GM19438 (cell line): ENCODE results near the gene GLOD5.

ENCODE experiments used
- ATAC-seq: cut with Tn5 transposase; IDR thresholded peaks from one replicate; pipeline ENCODE4 v1.9.1; 2021; ENCODE audit warnings: low read depth; ENCODE audit not compliant: unreplicated experiment

The GLOD5 gene

DNA sequence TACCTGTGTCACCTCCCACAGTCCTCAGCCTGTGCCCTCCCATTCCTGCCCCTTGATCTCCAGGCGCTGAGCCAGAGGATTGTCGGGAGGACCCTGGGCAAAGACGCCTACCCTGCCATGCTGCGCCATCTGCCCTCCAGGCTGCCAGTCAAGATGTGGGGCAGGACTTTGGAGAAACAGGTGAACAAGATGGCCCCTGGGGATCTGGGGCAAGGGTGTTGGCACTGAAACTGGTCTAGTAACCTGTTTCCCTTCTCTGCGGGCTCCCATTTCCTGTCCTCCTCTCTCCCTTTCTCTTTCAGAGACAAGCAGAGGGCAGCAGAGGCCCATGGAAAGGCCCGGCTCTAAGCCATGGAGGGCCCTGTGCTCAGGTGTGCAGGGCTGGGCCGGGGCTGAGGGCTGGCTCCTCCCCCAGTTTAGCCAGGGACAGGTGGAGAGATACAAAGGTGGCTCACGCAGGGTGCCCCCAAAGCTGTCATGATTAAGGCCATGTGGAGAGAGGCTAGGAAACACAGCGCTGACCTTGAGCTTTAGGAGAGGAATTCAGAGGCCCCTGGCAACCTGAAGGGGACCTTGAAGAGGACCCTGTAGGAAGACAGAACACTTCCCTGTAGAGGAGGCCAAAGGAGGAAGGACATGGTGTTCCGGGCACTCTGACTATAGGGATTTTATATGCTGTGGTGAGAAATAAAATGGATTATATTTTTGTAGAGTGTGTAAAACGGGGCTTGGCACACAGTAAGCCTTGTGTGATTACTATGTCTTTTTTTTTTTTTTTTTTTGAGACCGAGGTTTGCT, at the start of gene GLOD5:
Gene GLOD5, plus strand, starts transcription at position 74 of the 798 bp plus-strand sequence. Its CDS starts 44 bp downstream, at position 118.
- no peak for ATAC-seq

DNA sequence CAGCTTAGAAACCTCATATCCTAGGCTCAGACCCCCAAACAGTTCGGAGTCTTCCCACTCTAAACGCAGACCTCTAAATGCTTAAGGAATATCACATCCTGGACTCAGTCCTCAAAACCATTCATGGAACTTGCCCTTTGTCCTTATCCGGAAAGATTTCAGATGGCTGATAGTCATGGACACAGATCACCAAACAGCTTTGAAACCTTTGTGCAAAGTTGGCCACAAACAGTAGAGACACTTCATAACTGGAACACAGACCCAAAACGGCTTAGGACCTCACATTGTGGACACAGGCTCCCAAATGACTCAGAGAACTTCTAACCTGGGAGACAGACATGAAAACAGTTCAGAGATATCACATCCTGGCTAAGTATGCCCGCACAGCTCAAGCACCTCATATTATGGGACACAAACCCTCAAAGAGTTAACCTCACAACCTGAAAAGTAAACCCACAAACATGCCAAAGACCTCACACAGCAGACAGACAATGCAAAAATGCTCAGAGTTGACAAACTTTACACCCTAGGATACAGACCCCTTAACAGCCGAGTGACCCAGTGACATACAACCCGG, 49.5 kb upstream of the GLOD5 start:
- ATAC-seq, result no peak

DNA sequence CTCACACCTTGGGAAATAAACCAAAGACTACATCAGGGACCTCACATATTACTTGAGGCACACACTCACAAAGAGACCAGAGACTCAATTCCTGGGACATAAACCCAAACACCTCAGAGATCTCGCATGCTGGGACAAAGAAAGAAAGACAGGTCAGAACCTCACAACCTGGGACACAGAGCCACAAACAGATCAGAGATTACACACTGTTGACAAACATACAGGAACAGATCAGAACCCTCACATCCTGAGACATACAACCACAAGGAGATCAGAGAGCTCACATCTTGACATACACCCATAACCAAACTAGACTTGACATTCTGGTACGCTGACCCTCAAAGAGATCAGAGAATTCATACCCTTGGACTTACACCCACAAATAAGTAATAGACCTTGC, 47.7 kb upstream of the GLOD5 start:
- no peak for ATAC-seq

DNA sequence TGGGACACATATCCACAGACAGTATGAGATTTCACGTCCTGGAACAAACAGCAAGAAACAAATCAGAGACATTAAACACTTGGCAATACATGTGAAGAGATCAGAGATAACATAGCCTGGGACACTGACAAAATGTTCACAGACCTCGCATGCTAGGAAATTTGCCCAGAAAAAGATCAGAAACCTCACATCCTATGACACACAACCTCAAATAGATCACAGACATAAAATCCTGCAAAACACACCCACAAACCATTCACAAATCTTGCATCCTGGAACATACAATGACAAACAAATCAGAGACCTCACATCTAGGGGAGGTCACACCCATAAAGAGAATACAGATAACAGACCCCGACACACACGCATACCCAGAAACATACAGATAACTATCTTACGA, 47.0 kb upstream of the GLOD5 start:
- no peak for ATAC-seq

DNA sequence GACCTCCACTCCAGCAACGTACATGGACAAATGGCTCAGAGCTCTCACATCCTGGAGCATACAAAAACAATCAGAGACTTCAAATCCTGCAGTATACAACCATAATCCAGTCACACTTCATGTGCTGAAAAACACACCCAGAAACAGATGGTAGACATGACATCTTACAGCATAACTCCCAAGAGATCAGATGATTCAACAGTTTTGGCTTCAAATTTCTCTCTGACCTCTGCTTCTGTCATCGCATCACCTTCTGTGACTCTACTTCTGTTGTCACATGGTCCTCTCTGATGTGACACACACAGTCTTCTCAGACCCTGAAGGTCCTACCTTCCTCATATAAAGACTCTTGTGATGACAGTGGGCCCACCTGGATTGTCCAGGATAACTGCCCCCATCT, 46.5 kb upstream of the GLOD5 start:
- ATAC-seq, result no peak

DNA sequence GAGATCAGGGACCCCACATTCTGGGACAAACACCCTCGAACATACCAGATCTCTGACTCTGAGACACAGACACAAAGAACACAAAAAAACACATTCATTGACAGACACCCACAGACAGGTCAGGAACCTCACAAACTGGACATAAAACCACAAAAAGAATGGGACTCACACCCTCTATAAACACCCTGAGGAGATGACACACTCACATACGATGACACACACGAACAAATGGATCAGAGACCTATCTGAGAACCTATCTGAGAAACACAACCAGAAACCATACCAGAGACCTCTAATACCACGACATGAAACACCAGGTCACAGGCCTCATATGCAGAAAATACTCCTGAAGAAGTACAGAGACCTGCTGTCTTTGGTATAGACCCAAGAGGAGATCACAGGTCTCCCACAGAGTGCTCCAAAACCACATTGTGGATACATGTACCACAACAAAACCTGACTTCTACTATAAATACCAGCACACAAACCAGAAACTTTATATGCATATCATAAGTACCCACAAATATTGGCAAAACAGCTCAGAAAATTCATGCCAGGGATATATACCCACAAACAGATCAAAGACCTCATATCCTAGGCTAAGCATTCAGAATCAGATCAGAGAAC, 45.6 kb upstream of the GLOD5 start:
- no peak for ATAC-seq

DNA sequence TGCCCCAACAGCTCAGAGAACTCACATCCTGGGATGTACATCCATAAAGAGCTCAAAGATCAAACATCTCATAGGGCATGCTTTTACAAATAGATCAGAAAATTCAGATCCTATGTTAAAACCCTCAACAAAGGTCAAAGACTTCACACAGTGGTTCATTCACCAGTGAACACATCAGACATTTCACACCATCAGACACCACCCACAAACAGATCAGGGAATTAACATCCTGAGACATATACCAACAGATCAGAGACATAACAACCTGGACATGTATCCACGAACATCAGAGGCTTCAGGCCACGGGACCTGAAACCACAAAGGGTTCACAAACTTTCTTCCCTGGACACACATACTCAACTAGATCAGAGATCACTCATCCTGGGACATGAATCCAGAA, 41.6 kb upstream of the GLOD5 start:
- ATAC-seq, result no peak

DNA sequence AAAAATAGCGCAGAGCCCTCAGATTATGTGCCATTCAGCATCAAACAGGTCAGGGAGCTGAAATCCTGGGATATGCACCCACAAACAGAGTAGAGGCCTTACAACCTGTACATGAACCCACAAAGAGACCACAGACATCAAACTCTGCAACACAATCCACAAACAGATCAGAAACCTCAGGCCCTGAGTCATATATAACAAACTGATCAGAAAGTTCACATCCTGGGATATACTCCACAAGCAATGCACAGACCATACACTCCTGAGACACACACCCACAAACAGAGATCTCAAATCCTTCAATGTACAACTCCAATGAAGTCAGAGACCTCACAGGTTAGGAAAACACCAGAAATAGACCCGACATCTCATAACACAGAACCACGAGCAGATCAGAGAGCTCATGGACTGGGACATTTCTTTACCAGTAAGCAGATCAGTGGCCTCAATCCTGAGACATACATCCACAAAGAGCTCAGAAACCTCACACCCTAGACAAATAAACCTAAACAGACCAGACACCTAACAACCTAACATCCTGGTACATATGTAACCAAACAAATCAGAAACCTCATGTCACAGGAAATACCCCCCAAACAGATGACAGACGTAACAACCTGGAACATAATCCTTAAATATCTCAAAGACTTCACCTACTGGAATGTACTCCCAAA, 40.8 kb upstream of the GLOD5 start:
- ATAC-seq, result no peak

DNA sequence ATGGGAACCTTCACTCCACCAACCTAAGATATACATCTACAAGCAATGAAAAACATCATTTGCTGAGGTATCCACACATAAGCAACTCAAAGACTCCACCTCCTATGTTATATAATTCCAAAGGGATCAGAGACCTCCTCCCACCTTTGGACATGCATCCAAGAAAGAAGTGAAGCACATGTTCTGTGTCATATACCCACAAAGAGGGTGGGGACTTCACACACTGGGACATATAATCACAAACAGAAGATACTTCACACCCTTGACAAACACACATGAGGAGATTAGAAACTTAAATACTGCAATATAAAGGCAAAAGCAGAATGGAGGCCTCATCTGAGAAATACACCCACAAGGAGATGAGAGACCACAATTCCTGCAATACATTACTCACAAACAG, 39.6 kb upstream of the GLOD5 start:
- ATAC-seq, result no peak

DNA sequence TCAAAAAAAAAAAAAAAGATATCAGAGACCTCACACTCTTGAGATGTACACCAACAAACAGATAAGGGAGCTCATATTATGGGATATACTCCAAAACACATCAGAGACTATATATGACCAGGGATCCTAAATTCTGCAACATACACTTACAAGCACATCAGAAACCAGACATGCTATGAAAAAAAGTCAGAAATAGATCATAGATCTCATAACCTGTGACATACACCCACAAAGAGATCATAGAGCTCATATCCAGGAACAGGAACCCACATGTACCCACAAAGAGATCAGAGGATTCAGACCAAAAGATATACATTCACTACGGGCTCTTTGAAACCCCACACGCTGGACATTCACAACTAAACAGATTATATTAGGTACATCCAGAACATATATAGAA, 35.0 kb upstream of the GLOD5 start:
- ATAC-seq, result no peak

DNA sequence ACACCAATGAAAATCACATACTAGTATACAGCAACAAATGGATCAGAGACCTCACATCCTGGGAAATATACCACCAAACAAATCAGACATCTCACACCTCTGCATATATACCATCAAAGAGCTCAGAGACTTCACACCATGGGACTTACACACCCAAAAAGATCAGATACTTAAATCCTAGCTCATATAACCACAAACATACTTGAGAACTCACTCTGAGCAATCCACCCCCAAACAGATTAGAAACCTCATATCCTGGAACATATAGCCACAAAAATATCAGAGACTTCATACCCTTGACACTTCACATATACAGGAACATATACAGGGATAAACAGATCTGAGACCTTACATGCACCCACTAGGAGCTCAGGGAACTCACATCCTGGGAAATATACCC, 32.9 kb upstream of the GLOD5 start:
- ATAC-seq, result no peak

DNA sequence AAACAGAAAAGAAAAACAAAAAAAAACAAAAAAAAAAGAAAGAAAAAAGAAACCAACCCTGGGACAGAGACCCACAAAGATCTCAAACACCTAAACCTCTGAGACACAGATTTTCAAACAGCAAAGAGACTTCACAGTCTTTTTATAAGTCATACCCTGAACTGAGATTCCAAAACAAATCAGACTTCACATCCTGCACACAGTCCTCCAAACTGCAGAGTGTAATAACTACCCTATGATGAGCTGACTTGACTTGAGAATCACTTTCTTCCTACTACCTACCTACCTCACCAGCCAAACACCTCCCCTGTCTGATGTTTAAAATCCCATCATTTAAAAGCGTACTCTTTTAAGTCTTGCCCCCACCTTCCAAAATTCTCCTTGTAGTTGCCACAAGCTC, 25.2 kb upstream of the GLOD5 start:
- ATAC-seq, result no peak

DNA sequence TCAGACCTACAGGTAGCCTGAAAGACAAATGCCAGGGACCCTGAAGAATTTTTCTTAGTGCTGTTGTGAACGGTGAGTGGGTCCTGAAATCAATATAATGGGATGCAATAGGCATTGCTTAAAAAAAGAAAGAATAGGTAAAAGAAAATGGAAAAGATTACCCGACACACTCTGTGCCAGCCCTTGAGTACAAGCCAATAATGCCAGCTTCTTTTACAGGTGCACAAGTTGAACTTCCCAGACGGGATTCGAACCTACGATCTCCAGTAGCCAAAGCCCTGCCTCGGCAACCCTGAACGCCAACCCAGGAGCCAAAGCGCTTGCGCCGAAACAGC, 24.7 kb upstream of the GLOD5 start:
- ATAC-seq, result no peak

DNA sequence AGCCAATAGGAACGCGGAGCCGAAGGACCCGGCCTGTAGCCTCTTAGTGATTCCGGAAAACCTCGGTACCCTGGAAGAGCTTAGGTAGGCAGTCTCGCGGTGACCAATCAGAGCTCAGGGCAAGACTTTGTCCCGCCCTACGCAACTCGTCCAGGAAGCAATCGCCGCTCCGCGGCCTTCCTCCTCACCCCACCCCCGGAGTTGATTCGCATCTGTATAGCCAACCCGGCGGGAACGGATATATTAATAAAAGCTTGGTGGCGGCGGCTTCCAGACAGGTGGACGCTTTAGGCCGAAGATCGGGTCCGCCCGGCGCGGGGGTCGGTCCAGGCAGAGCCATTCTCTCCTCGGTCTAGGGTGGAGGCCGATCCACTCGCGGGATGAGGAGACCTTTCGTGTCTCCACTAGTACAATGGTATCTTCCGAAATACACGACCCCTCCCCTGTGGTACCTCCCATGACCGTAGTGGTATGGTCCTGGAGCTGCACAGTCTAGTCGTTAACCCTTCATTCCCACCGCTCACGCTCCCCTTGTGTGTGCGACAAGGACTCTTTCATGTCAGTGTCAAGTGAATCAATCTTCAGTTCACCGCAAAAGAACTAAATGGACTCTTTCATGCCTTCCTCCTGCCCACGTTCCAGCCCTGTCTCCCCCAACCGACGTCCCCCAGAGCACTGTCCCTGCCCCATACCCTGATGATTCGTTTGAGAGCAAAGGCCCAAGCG, 24.2 kb upstream of the GLOD5 start:
- ATAC-seq, result peak; percentile 93

DNA sequence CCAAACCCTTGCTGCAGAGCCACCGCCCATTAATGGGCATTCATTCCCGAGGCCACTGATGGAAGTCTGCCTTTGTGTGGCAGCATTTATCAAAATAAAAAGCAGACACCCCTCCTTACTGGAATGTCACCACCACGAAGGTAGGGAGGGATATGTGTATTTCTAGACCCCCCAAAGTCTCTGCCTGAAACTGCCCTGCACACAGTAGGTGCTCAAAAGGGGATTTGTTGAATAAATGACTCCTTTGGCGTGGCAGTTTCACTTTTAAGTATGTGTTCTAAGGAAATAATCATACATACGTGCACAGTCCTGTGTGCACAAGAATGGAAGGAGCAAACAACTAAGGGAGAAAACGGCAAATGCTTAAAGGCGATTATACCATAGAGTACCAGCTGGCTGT, 23.6 kb upstream of the GLOD5 start:
- ATAC-seq, result no peak

DNA sequence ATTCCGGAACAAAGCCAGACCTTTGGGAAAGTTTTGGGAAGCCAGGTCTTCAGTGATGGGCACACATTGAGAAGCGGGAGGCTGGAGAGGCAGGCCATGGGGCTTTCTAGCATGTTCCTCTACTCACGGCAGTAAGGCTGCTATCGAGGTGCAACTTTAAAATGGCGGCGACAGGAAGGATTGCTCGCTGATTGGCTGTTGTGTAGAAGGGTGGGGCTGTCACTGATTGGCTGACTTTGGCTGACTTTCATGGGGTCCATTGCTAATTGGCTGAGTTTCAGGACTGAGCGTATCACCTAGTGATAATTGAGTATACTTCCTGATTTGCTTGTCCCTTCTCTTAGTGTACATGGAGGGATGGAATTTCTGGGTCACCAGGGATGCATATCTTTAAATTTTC, 19.7 kb upstream of the GLOD5 start:
- no peak for ATAC-seq

DNA sequence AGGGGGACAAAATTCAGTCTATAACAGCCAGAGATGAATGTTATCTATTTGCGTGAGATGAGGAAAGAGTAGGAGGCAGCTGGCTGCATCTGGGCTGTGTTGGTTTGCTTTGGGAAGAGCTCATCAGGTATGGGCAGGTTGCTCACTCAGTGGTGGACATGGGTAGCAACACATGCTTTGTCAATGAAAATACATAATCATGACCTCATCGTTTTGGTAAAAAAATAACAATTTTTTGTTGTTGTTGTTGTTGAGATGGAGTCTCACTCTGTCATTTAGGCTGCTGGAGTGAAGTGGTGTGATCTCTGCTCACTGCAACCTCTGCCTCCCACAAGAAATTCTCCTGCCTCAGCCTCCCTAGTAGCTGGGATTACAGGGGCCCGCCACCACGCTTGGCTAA, 16.3 kb upstream of the GLOD5 start:
- ATAC-seq, result no peak

DNA sequence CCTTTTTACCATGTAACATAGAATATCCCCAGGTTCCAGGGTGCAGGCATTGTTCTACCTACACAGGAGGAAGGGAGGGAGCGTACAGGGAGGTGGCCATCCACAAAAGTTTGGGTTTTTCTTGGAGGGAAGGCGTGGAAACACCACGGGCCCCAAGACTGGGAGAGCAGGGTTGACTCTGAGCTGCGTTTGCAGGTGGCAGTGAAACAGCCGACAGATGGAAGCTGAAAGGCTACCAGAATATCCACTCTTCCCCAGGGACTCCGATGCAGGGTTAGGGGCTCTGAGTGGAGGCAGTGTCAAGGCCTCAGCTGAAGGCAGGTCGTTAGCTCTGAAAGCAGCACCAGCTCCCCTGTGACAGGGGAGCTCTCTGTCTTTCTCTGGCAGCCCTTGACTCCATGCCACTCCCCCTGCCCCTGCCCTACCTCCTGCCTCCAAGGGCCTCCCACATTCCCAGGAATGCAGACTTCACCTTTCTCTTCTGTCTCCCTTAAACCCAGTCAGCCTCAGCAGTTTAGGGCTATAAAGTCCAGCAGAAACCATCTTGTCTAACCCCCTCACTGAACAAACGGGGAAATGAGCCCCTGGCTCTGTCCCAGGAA, 14.0 kb upstream of the GLOD5 start:
- ATAC-seq, result no peak

DNA sequence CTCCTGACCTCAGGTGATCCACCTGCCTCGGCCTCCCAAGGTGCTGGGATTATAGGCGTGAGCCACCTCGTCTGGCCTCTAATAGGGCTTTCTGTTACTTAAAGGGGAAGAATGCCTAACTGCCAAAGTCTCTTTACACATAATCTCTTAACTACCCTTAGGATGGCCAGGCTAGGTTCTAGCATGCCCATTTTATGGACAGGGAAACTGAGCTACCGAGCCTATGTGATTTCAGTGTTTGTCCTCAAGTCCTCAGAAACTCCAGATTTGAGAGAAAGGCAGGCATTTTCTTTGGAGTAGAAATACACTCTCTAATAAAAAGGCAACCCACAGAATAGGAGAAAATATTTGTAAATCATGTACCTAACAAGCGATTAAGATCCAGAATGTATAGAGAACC, 12.4 kb upstream of the GLOD5 start:
- ATAC-seq, result no peak

DNA sequence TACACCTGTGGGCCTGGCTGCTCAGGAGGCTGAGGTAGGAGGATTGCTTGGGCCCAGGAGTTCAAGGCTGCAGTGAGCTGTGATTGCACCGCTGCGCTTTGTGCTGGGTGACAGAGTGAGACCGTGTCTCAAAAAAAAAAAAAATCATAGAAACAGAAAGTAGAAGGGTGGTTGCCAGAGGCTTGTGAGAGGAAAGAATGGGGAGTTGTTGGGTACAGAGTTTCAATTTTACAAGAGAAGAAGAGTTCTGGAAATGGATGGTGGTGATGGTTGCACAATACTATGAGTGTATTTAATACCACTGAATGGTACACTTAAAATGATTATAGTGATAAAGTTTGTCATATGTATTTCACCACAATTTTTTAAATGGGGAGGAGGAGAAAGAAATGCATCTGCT, 10.2 kb upstream of the GLOD5 start:
- ATAC-seq, result no peak

DNA sequence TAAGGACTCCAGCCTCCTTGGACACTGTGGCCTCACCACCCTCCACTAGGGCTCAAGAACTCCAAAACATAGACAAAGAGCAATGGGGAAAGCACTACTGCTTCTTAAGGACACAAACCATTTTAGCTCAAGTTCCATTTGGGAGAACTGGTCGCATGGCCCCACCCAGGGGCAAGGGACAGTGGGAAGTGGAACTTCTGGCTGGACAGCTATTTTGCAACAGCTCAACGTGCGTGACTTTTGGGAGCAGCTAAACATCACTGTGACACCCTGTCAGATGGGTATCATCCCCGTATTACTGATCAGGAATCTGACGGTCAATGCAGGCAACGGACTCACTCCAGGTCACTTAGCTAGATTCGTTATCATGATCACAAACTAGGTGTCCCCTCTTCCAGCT, 9.0 kb upstream of the GLOD5 start:
- ATAC-seq, result no peak
